NCI-H526 treated with DMSO at 0.1 percent for 48 hours (cell line): ENCODE measurements around the gene ATIC.
"Not testable (repeated sequence)": the region's sequence is repeated elsewhere in the genome, so short reads cannot be mapped to it uniquely, and the experiment has no call there.

Experiments used
- DNase-seq: peaks from one replicate; lab custom pipeline; 2025; lab: John Stamatoyannopoulos, UW

Gene ATIC

DNA sequence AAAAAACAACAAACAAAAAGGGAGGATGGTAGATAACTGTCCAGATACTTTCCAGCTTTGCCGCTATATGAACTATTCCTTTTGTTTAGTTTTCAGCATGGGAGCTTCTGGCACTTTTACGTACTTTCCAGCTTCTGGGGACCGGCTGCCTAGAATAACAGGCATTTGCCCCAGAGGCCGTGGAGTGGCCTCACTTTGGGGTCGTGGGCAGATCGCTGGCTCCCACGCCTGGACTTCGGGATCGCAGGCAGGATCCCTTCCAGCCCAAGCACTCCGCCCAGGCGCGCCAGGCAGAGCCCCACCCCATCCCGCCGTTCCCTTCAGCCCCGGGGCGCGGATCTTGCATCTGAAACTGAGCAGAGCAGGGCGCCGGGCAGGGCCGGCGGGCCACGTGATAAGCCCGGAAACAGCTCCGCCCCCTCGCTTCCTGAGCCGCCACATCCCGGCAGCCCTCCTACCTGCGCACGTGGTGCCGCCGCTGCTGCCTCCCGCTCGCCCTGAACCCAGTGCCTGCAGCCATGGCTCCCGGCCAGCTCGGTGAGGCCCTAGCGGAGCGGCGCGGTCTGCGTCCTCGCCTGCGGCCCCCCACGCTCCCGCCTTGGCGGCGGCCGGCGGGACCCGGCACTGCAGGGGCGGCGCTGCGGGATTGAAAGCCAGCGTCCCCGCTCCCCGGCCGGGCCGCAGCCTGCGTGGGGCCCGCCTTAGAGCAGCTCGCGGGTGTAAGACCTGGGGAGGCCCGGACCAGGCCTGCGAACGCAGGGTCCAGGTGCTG is at the start of gene ATIC:
ATIC (plus strand) TSS at position 435 of the 772 bp plus-strand sequence; CDS start at position 519, 84 bp downstream.
- DNase-seq = peak; percentile 92

DNA sequence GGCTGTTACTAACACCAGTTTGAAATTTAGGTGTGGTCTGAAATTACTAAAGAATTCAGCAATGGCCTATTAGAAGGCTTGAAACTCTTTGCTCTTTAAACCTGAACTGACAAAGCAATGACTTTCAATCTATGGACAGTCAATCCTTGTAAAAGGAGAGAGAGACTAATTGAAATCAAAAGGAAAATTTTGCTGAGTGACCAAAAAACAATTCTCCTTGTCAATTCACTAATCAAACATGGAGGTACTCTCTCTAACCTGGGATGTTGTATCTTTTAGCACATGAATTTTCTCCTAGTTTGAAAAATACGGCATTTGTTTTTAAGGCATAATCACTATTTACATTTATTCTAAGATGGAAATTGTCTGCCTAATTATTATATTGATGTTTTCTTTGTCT is 49.6 kb upstream of the ATIC start:
- no peak for DNase-seq

DNA sequence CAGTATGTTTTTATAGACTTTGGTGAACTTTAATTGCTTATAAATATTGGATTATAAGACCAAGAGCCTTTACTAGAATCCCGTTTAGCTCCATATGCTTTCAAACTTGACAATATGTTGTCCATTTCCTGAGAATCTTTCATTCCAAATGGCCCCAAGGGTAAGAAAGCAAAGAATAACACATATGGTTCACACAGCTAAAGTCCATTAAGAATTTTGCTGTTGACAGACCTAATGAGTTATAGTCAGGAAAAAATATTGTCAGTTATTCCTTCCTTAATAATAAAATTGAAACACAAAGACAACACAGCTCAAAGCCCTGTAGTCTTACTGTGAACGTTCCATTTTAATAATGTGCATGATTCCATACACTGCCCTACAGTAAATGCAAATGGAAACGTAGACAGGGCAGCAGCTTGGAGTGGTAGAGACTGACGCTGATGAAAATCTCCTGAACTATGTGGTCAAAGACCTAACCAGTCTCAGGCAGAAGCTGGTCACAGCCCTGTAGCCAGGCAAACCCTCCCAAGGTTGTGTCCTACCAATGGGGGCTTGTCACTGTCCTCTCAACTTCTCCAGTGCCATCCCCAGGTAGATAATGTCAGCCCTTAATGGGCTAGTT is 49.0 kb upstream of the ATIC start:
- DNase-seq = no peak

DNA sequence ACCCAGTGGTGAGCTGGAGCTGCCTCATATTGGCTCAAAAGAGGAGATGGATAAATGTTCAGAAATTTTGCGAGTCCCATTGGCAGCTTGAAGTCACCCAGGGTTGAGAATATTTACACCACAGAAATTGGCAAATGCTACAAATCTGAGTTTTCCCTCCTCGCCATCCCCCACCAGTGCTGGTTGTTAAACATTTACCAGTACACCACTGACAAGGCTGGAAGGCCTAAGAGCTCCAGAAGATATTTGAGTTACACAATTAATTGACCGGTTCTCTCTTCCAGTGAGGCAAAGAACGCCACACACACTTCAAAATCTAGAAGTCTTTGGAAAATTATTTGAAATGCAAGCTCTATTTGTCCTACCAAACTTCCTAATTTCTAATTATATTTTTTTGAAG is 47.5 kb upstream of the ATIC start:
- DNase-seq = no peak

DNA sequence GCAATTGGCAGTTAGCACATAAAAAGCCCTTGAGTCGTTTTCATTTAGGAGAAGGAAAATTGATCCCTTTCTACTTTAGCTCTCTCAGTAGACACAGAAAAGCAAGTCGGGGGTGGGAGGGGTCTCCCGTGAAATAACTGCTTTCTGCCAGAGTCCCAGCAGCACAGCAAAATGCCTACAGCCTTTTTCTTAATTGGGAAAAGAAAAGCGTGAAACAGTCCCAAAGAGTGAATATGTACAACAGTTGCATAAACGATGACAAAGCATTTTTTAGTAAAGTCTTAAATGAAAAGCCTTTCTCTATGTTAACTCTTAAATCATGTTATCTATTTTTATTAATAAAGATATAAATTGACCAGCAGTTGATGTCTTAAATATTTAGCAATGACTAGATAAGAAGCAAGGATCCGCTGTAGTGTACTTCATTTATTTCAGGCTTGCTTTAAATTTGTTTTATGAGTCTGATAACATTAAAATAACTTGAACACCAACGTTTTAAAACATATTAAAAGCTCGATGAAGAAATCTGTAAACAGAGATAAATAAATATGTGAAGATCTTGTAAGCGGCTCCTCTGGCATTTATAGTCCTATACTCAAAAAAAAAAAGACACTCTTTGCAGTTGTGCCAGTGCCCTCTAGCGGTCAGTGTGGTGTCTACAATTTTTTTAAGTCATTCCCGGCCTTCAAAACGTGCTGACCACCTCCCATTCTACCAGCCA is 42.3 kb upstream of the ATIC start:
- peak; percentile 59 for DNase-seq

DNA sequence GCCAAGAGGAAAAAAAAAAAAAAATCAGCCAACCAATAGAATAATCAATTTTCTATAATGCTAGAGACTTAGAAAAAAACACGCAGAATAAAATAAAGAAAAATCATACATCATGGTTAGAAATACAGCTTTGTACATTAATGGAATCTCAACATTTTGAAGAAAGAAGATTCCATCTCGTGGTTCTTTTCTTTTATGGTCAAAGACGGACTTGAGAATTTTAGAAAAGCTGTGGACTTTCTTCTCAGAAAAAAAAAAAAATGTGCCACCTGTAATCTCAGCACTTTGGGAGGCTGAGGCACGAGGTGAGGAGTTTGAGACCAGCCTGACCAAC is 41.8 kb upstream of the ATIC start:
- DNase-seq = no peak

DNA sequence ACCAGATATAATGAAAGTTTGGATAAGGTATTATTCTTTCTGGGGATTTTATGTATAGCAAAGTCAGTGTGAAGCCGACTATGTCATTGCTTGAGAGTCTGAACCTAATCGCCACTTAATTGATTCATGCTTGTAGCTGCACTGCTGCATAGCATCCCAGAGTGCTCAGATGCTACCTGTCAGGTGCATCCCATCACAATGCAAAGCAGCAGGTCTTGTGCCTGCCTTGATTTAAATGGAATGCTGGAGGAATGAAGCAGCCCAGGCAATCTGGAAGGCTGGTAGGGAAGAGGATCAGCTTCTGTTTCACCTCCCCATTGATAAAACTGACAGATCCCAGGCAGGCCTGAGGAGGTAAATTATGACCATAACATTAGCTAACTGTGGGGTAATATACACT is 40.4 kb upstream of the ATIC start:
- DNase-seq = peak; percentile 52

DNA sequence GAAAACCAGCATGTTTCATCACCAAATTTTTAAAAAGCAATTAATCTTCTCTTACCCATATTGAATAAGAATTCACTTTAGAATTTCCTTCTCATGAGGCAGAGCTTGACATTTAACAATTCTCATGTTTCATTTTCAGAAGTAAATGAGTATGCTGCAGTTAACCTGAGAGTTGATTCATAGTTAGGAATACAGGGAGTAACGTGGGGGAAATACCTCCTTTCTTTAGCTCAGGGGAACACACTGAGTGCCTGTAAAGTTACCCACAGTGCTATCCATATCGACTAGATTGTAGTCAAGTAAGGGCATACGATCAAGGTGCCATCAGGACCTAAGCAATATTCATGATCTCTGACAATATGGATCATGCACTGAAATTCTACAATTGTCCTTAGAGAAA is 38.9 kb upstream of the ATIC start:
- no peak for DNase-seq

DNA sequence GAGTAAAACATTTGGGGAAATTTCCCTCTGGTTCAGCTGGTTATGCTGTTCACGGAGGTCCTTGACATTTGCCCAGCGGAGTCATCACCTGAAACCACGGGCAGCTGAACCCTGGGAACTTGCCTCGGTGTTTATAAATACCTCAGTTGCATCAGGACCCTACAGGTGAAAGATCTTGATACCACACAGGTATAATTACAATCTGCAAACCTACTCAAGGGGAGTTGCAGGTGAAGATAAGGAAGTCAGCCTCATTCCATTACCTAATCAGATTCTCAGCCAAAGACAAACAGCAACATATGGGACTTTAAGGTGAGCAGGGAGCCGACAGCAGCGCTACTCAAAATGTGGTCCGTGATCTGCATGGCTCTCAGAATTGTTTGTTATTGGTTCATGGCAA is 37.0 kb upstream of the ATIC start:
- no peak for DNase-seq

DNA sequence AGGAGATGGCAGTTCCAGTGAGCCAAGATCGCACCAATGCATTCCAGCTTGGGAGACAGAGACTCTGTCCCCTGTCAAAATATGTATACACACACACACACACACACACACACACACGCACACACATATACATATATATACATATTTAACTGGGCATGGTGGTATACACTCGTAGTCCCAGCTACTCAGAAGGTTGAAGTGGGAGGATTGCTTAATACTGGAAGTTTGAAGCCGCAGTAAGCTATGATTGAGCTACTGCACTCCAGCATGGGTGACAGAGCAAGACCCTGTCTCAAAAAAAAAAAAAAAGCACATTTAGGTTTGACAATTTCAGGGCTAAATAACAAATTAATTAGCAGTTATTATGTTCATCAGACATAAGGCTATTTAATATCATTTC is 36.0 kb upstream of the ATIC start:
- DNase-seq = no peak

DNA sequence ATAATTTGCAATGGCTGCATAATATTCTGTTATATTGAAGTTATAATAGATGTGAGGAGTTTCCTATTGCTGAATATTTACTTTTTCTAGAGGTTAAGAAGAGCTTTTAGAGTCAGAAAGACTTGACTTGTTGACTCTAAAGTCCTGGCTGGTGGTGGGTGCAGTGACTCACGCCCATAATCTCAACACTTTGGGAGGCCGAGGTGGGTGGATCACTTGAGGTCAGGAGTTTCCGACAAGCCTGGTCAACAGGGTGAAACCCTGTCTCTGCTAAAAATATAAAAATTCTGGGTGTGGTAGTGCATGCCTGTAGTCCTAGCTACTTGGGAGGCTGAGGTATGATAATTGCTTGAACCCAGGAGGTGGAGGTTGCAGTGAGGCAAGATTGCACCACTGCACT is 33.9 kb upstream of the ATIC start:
- no peak for DNase-seq

DNA sequence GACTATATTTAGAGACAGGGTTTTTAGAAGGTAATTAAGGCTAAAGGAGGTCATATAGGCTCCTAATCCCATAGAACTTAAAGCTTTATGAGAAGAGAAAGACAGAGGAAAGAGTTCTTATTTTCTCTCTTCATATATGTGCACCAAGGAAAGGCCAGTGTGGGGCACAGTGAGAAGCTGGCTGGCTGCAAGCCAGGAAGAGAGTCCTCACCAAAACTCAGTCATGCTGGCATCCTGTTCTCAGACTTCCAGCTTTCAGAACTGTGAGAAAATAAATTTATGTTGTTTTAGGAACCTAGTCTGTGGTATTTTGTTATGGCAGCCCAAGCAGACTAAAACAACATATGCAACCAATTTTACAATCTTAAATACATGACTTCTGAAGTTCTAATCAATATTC is 31.5 kb upstream of the ATIC start:
- no peak for DNase-seq

DNA sequence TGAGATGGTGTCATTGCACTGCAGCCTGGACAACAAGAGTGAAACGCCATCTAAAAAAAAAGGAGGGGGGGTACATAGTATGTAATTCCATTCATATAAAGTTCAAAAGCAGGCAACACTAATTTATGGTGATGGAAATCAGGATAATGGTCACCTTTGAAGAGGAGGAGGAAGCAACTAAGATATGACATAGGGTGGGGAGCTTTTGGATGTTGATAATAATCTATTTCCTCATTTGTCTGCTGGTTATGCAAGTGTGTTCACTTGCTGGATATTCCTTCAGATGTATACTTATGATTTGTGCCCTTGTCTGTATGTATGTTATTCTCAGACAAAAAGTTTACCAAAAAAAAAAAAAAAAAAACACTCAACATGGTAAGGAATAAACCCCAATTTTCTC is 28.6 kb upstream of the ATIC start:
- DNase-seq = no peak

DNA sequence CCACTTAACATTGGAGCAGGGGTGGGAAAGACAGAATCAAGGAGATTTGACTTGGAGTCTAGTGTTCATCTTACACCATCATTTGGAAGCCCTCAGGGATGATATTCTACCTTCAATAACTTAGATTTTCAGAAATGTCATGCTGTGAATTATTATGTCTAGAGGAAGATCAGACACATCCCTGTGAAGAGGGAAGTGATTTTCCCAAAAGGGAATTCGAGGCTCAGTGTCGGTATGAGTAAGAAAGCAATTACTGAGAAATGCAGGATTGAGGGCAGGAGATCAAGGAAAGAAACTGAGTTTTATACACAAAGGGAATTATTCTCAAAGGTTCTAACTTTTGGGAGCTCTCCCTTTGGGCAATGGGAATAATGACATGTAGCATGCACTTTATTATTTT is 25.6 kb upstream of the ATIC start:
- no peak for DNase-seq

DNA sequence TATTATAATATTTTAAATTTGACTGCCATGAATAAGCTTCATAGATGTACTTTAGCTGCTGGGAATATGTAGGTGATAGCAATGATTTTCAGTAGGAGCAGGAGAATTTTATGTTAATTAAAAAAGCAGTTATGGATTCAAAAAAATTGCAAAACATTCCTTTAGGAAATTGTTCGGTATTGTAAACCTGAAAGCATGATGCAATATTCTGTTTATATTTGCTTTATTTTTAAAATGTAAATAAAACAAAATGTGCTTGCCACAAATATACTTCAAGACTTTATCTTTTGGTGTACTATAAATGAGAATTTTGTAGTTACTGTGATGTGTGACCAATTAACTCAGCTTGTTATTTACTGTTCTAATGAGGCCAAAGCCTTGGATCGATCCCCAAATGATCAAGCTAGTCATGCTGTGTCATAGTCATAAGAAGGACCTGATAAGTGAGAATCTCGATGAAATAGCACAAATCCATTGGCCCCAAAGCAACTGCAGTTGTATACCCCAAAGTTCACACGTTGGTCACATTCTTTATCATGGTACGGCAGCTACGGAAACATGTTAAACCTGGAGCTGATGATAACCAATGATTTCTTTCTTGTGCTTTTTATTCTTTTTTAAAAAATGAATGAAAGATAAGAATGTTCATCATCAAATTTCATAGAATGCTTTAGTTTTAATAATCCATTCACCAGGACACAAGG is 23.6 kb upstream of the ATIC start:
- DNase-seq = no peak

DNA sequence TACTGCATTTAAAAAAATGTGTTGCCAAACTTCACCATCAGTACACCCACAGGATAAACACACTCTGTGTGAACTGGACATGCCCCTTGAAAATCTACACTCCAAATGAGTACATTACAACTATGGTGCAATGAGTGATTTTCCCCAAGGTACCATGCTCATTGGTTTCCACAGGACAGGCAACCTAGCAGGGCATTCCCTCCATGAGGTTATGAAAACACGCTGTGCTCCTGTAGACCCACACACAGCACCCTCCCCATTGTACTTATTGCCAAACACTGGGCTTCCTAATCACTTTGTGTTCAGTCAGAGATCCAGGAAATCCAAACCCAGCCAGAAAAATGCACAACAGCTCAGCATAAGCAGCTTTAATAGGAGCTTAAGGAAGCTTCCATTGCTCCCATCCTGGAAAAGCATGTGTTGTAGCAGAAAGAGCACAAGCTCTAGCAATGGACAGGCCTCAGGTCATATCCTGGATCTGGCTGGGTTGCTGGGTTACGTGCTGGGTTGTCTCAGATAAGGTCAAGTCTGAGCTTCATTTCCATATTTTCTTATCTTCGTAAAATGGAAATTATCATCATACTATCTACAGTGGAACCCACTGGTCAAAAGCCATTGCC is 20.8 kb upstream of the ATIC start:
- no peak for DNase-seq

DNA sequence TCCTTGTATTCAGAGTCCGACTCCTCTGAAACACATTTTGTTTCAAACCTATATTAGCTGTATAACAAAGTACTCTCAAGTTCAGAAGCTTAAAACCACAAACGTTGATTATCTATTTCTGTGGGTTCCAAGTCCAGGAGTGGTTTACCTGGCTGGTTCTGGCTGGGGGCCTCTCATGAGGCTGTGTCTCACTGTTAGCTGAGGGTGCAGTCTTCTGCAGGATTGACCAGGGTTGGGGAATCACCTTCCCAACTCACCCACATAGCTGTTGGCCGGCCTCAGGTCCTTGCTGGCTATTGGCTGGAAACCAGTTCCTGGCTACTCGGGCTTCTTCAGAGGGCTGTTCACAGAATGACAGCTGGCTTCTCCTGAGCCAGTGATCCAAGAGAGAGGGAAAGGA is 18.0 kb upstream of the ATIC start:
- no peak for DNase-seq

DNA sequence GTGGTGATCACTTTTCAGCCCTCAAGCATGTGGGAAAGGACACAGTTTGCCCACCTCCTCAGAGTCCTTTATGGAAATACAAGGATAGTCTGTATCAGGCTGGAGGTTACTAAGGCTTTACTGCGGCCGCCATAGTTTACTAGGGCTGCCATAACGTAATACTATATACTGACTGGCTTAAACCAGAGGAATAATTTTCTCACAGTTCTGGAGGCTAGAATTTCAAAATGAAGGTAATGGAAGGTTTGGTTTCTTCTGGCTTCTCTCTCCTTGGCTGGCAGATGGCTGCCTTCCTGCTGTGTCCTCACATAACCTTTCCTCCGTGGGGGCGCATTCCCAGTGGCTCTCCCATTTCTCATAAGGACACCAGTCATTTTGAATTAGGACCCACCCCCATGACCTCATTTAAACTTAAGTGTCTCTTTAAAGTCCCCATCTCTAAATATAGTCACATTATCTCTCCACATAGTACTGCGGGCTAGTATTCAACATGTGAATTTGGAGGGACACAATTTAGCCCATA is 12.5 kb upstream of the ATIC start:
- DNase-seq = no peak

DNA sequence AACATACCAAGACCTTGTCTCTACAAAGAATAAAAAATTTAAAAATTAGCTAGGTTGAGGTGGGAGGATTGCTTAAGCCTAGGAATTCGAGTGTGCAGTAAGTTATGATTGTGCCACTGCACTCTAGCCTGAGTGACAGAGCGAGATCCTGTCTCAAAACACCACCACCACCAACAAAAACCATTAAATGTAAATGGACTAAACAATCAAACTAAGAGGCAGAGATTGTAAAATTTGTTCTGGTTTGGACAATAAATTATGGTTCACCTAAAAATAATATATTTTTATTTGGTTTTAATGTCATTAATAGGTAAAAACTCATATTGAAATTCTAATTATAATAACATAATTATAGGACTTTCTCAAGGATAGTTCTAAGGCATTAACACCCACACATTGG is 9.9 kb upstream of the ATIC start:
- DNase-seq = no peak

DNA sequence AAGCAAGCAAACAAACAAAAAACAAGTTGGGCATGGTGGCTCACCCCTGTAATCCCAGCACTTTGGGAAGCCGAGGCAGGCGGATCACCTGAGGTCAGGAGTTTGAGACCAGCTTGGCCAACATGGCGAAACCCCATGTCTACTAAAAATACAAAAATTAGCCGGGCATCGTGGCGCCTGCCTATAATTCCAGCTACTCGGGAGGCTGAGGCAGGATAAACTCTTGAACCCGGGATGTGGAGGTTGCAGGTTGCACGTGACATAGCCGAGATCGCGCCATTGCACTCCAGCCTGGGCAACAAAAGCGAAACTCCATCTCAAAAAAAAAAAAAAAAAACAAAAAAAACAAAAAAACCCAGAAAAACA is 617 bp upstream of the ATIC start:
- DNase-seq = not testable (repeated sequence)

DNA sequence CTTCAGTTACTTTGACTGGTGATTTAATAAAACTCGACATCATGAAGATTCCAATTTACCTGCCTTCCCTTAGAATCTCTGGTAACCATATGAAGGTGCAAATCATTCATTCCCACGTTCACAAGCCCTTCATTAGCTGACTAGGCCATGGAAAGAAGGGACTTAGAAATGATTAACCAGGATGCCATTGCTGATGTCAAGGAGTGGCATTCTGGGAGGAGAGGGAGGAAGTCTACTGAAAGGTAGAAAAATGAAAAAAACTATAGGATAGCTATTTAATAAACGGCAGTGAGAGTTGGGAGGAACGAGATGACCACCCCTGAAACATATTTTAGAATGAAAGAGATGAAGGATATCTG is 1.4 kb downstream of the ATIC start:
- DNase-seq = no peak

DNA sequence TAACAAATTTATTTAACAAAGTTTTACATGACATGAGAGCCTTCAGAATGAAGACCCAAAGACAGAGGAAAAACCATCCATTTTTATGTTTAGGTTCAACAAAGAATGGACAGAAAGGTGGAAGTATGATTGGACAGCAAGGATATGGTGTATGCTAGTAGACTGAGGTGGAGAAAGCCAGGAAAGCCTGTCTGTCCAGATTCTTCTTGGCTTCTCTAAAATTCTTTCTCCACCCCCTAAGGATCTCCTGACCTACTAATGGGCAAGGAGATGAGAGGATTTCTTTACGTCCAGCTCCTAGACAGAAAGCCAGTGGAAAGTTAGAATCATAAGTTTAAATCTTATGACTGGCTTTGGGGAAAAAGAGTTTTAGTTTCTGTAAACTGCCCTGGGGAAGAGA is 3.0 kb downstream of the ATIC start:
- no peak for DNase-seq
